Measurements from ENCODE around the gene ALOX5AP.

ALOX5AP gene

DNA sequence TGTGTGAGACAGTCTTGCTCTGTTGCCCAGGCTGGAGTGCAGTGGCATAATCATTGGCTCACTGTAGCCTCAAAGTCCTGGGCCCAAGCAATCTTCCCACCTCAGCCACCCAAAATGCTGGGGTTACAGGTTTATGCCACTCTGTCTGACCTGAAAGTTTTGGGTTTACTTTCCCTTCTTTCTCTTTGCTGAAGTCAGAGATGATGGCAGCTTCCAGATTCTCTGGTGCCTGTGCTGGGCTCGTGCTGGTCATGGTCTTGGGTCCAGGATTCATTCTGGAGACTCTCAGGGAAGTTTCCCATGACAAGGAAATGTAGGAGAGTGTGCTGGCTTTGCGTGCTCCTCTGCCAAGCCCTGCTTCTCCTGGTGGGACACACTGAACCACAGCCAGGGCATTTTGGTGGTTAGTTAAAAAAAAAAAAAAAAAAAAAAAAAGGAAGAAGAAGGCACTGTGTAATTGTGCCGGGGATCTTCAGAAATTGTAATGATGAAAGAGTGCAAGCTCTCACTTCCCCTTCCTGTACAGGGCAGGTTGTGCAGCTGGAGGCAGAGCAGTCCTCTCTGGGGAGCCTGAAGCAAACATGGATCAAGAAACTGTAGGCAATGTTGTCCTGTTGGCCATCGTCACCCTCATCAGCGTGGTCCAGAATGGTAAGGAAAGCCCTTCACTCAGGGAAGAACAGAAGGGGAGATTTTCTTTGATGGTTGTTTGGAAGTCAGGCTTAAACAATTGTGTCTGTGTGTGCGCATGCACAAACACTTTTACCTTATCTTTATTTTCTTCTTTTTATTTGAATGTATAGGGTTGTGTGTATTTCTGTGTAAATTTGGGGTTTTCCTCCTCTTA, at the start of gene ALOX5AP:
ALOX5AP (plus strand) TSS at position 519 of the 847 bp plus-strand sequence; CDS start at position 582, 63 bp downstream.
- no peak for DNase-seq (ENCODE audit: low read depth)

DNA sequence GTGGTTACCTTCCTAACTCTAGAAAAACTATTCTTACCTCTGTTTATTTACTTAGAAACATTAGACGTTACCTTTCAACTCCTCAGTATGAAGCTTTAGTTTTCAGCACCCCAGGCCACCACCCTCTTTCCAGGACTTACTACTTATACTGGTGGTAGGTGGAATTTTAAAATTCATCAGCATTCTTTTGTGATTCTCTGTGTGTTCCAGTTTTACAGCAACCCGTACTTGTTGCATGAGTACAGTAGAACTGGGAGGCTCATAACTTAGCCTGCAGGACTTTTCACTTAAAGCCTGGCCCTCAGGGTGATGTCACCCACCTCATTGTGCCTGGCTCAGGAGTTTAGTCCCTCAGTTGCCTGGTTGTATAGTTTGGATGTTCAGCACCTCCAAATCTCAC, 49.4 kb upstream of the ALOX5AP start:
- no peak for DNase-seq (ENCODE audit: low read depth)

DNA sequence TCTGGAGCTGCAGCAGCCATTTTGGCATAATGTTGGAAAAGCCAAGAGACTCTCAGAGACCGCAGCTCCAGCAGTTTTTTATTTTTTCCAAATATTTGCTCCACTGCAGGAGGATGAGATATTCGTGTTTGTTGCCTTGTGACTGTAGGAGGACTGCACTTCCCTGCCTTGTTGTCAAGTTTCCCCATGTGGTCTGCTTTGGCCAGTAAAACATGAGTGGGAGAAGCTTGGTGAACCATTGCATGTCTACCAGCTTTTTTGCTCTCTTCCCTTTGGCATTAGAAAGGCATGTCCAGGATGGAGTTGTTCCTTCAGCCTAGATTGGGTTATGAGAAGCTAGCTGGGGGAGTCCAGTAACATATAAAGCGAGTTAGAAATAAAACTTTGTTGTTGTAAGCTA, 47.7 kb upstream of the ALOX5AP start:
- no peak for DNase-seq (ENCODE audit: low read depth)

DNA sequence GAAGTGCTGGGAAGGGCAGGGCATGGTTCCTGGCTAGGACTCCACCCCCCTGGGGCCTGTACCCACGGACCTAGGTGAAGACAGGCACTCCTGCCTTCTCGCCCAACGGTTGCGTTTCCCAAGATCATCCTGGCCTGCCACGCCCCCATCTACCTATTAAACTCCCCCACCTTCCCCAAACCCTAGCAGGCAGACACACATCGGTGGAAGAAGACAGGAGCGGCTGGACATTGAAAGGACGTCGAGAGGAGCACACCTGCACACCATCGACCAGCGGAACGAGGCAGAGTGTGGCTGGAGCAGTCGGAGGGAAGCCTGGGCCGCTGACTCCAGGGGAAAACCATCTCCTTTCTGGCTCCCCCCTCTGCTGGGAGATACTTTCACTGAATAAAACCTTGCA, 45.6 kb upstream of the ALOX5AP start:
- DNase-seq (ENCODE audit: low read depth), result no peak

DNA sequence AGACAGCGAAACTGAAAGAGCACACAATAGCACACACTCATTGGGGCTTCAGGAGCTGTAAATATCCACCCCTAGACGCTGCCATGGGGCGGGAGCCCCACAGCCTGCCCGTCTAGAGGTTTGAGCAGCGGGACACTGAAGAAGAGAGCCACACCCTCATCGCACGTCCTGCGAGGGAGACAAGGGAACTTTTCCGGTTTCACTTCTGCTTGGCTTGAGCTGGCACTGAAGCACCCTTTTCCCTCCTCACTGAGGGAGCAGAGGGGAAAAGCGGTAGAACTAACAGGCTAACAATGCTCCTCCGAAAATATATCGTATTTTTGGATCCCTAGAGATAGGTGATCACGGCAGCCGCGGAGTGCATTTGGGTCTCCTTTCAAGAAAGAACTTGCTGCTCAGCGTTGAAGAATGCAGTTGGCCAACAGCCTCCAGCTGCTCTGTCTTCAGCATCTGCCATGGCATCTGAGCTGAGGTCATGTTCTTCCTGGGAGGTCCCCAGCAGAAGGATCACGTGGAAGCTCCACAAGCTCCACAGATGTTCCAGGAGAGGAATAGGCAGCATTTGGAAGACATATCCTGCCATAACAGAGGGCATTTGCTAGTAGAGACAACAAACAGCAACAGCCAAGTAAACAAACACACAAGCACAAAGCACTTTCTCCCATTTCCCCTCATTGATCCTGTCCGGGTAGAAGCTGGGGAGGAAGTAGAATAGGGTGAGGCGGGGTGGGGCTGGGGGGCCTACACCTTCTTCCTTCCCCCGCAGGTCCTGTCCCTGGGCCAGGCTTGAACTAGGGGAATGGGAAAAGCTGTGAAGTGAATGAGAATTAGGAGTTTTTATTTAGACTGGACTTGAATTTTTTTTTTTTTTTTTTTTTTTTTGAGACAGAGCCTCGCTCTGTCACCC, 44.8 kb upstream of the ALOX5AP start:
- no peak for DNase-seq (ENCODE audit: low read depth)

DNA sequence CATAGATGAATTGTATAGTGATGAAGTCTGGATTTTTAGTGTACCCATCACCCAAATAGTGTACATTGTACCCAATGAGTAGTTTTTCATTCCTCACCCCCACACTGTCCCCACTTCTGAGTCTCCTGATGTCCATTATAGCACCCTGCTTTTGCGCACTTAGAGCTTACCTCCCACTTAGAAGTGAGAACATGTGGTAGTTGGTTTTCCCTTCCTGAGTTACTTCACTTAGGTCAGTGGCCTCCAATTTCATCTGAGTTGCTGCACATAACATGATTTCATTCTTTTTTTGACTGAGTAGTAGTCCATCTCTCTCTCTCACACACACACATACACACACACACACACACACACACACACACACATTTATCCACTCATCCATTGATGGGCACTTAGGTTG, 43.2 kb upstream of the ALOX5AP start:
- DNase-seq (ENCODE audit: low read depth), result no peak

DNA sequence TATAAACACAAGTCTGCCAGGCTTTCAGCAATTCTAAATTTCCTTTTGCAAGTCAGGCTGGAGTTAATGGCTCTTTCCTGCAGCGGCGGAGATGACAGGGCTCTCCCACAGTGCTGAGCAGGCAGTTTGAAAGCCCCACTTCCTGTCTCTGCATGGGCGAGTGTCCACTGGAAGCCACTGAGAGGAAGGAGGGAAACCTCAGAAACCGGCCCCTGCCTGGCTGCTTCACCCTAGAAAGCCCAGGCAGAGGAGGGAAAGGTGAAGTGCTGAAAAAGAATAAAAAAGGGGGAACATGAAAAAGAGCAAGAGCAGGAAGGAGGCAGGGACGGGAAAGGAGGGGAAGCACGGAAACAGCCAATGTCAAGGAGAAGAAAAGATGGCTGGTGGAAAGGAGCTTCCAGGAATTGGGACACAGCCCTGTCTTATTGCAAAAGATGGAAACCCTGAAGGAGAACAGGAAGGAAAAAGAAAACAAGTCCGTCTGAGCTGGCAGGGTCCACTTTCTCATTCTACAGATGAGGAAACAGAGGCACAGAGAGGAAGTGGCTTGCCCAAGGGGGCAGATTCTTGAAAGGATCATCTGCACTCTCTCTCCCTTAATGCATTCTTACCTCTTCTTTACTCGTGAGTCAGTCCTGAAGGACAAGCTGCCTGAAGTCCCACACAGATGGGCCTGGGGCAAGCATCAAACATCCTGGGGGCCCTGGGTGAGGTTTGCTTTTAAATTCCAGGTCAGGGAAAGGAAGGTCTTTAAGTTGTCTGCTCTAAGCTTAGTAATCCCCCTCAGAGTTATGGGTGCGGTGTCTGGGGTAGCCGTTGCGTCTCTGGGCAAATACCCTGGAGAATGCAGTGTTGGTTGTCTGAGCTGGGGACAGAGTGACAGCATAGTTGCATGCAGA, 38.8 kb upstream of the ALOX5AP start:
- no peak for DNase-seq (ENCODE audit: low read depth)

DNA sequence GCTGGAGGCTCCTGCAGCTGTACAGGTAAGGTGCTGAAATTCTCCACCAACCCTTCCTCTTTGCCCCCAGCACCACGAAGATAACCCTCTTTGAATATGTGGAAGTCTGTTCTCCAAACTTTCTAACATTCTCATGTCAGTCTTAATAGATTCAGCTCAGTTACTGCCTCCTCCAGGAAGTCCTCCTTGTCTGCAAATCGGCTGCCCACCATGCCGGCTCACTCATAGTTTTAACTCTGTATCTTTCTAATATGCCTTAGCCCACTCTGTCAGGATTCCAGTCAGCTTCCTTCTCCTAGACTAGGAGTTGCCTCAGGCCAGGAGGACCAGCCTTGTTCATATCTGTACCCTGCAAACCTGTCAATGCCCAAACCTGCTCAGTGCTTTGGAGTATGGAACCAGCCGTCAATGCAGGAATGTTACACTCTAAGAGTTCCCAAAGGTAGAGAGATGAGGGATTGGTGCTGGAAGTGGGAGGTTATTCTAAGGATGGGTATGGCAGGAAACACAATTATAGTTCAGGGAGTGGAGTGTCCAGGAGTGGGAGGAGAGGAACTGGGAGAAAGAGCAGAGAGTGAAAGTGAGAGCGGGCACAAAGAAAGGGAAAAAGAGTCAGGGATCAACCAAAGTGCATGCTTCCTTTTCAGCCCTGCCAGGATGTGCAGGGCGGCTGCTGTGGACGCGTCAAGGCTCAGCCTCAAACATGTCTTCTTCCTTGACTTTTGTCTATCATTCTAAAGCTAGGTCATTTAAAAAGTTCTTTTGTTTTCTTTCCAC, 38.0 kb upstream of the ALOX5AP start:
- DNase-seq (ENCODE audit: low read depth), result no peak

DNA sequence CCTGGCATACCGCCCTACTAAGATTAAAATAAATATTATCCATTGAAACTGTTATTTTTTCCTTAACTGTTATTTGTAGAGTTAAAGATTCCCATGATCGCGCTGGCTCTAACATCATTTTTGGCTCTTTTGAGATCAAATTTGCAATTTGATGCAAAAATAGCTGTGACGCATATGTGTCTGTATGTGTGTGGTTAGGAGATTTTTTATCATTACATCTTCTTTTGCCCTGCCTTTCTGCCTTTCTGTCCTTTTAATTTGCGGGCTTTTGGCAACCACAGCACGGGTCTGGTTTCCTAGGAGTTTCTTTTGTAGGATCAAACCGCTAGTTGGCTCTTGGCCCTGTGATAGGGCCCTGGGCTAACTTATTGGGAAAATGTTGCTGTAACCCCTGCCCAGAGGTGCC, 37.3 kb upstream of the ALOX5AP start:
- DNase-seq (ENCODE audit: low read depth), result no peak

DNA sequence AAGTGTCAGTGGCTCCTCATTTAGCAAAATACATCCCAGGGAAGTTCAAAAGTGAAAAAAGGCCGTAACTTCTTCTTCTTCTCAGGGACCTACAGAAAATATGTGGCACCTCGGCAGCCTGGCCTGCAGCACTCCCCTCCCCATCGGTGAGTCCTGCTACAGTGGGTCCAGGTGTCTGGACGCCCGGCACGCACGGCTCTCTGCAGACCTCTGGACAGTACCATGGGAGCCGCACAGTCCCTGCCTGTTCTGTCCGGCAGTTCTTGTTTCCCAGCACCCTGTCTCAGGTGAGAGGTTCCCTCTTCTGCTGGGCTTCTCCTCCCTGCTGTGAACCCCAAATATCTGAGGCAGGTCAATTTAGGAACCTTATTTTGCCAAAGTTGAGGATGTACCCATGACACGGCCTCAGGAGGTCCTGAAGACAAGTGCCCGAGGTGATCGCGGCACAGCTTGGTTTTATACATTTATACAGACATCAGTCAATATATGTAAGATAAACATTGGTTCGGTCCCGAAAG, 36.8 kb upstream of the ALOX5AP start:
- DNase-seq (ENCODE audit: low read depth), result no peak

DNA sequence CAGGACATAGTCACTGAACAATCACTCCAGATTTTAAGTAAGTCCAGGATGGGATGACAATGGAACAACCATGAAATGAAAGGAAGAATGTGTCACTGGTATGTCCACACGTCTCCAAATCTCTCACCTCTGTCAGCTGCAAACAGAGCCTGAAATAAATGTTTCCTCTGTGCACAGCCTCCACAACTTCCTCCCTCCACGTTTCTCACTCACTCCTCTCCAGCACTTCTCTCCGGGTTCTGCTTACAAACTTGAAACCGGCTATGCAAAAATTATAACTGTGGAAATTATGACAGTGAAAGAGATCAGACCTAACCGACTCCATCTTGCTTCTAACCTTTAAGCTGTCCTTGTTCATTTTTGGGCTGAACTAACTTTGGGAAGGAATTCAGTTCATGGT, 35.0 kb upstream of the ALOX5AP start:
- DNase-seq (ENCODE audit: low read depth), result no peak

DNA sequence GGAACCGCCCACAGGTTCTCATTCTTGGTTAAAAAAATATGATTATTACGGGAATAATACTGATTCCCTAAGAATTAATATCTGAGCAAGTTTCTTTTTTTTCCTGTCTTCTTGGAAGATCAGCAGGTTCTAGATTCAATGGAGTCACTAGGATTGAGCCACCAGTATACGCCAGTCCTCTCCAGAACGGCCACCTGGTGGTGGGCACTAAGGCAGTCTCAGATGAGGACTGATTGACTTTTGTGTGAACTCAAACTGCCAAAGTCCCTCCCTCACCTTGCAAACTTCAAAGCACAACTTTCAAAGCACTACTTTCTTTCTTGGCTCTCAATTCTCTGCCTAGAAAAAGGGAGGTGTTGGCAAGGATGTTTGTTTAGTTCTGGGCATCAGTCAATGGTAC, 33.3 kb upstream of the ALOX5AP start:
- no peak for DNase-seq (ENCODE audit: low read depth)

DNA sequence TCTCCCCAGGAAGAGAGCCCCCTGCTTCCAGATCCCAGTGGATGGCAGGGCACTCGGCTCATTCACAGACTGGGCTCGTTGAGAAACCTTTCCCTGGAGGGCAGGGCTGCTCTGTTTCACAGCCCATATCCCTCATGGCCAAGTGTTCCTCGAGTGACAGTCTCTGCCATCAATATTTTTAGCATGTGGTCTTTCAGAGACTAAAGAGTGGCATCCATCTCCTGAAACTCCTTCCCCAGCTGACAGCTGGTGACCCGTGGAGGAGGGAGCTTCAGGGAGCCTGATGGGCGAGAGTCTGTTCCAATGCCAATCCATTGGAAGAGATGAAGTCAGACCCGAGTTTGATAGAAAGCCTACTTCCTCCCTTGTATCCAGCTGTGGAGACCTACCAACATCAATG, 30.7 kb upstream of the ALOX5AP start:
- DNase-seq (ENCODE audit: low read depth), result no peak

DNA sequence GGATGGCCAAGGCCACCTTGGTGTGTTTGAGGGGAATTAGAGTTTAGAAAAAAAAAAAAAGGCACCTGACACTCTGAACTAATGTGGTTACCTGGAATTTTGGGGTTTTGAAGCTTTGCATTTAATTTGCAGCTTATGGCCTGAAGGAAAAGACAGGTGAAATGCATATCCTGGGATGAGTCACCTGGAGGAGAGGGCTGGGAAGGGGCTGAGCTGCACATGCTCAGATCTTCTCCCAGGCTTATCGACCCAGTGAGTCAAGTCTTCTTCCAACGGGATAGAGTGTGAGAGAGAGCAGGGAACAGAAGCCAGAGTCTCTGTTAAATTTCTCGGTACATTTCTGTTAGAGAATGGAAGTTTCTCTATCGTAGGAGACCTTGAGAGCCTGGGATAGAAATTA, 29.7 kb upstream of the ALOX5AP start:
- DNase-seq (ENCODE audit: low read depth), result no peak

DNA sequence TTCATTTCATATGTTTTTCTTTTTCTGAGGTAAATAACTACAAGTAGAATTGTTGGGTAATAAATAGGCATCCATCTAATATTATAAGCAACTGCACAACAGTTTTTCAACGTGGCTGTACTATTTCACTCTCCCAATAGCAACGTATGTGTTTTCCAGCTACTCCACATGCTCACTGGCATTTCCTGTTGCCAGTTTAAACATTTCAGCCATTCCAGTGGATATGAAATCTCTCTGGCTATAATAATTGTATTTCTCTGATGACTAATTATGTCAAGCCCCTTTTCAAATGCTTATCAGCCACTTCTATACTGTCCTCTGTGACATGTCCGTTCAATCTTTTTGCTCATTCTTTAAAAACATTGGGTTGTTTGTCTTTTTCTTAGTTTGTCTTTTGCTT, 26.8 kb upstream of the ALOX5AP start:
- no peak for DNase-seq (ENCODE audit: low read depth)

DNA sequence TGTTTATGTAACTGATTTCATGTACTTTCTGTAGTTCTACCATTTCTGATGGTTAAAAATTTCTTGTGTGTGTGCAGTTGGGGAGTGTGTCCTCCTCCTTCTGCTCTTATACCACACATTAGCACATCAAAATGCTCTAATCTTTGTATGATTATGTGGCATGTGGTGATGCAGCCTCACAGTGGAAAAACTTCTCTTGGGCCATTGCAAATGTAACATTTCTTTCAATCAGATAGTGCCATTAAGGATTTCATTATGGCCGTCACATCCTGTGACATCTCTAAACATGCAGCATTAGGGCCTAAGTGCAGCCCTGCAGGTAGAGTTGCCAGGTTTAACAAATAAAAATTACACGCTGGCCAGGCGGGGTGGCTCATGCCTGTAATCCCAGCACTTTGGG, 24.9 kb upstream of the ALOX5AP start:
- DNase-seq (ENCODE audit: low read depth), result no peak

DNA sequence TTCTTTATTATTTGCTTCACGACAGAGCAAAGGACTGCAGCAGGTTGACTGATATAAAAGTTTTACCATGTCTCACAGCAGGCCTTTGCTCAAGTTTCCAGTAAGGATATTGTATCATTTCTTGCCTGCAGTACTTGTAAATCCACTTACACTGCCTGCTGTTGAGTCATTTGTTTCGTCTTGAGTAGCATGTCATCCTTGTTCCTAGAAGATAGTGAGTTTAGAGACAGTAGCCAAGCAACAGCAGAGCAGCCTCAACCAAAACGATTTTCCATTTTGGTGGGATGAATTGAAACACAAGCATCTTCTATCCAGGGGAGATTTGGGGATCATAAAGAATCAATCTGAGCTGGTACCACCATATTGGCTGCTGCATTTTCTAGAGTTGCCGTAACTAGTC, 24.0 kb upstream of the ALOX5AP start:
- DNase-seq (ENCODE audit: low read depth), result no peak

DNA sequence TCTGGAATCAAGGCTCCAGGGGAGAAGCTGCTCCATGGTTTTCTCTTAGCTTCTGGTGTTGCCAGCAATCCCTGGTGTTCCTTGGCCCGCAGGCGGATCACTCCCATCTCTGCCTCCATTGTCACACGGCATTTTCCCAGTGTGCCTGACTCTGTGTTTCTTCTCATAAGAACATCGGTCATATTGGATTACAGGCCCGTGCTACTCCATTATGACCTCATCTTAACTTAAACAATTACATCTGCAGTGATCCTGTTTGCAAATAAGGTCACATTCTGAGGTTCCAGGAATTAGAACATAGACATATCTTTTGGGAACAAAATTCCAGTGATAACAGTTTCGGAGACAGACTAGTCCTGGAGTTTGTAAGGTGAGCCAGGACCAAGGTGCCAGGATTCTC, 23.5 kb upstream of the ALOX5AP start:
- DNase-seq (ENCODE audit: low read depth), result no peak

DNA sequence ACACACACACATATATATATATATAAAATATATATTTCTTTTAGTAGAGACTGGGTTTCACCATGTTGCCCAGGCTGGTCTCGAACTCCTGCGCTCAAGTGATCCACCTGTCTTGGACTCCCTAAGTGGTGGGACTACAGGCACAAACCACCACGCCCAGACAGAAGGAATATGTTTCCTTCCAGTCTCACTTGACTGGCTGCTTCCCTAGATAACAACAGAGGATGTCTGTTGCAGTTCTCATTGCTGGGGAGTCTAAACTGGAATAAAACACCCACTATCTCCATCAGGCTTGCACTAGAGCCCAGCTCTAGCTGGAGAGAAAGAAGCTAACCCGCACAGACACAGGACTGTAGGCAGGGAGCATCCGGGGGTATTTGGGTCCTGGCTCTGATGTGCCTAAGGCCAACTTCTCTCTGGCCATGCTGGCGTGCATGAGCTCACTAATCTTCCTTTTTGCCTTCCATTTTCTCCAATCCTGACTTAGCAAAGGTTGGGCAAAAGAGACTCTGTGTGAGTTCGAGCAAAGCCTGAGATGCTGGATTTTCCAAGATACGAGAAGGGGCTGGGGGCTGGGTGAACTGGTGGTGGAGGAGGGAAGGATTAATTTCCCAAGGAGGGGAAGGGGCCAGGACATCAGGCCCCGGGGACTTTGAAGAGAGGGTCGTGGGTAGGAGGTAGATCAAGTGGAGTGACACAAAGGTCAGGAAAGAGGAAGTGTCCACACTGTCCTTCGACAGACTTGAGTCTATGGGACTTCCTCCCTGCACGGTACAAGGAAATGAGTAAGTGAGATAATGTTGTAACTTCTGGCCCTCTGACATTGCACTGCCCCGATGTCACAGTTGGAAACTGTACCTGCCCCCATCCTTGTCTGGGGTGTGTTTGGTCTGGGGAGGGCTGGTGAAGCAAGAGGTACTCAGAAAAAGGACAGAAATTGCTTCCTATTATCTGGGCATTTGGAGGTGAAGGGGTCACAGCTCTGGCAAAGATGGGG, 22.5 kb upstream of the ALOX5AP start:
- DNase-seq (ENCODE audit: low read depth), result no peak

Measured in CMK (cell line).